ENCODE data around the gene BCAS1. TPM values are rescaled to one million over a fixed set of nuclear protein-coding genes. Genes with fewer than 3 reads are reported as not detected.

Gene BCAS1
- total RNA-seq, 4 donors from 2014 or later, result 0.35 to 1.0 TPM; not detected in 2

- no peak for TF ChIP-seq CTCF (IDR thresholded peaks at IDR 0.05)
- TF ChIP-seq POLR2AphosphoS5 (IDR thresholded peaks at IDR 0.05), result no peak
- TF ChIP-seq EP300 (IDR thresholded peaks at IDR 0.05), result no peak
- TF ChIP-seq POLR2A (IDR thresholded peaks at IDR 0.05), result no peak
- peaks cover 5% of the 10 kb centered on the region for H3K27me3 ChIP-seq
- WGBS, 2 donors (ENCODE audit: low coverage in 1 of 2), result 90 to 92% methylated on average over 3 to 4 of the region's 4 CpGs
- ATAC-seq, result no peak
- H3K9me3 ChIP-seq, result no peaks in the 10 kb centered on the region
- no peaks in the 10 kb centered on the region for H3K4me1 ChIP-seq
- no peaks in the 10 kb centered on the region for H3K36me3 ChIP-seq
- no peak overlapping the region for H3K27ac ChIP-seq
- no peak overlapping the region for H3K4me3 ChIP-seq
Measured at GRCh38 chr20:54019127-54019526, 51.3 kb downstream of the BCAS1 start.

GRCh38 chr20:54017846-54018245 lies 52.5 kb downstream of the BCAS1 start:
- TF ChIP-seq CTCF (IDR thresholded peaks at IDR 0.05) (no peak), POLR2A (IDR thresholded peaks at IDR 0.05) (no peak), EP300 (IDR thresholded peaks at IDR 0.05) (no peak), POLR2AphosphoS5 (IDR thresholded peaks at IDR 0.05) (no peak)
- H3K27me3 ChIP-seq, result peaks cover 5% of the 10 kb centered on the region
- no peaks in the 10 kb centered on the region for H3K36me3 ChIP-seq
- no peaks in the 10 kb centered on the region for H3K4me1 ChIP-seq
- H3K4me3 ChIP-seq, result no peak overlapping the region
- H3K9me3 ChIP-seq, result no peaks in the 10 kb centered on the region
- no peak for ATAC-seq
- WGBS, 2 donors (ENCODE audit: low coverage in 1 of 2), result 40 to 71% methylated on average over 4 of the region's 4 CpGs
- no peak overlapping the region for H3K27ac ChIP-seq

DNA sequence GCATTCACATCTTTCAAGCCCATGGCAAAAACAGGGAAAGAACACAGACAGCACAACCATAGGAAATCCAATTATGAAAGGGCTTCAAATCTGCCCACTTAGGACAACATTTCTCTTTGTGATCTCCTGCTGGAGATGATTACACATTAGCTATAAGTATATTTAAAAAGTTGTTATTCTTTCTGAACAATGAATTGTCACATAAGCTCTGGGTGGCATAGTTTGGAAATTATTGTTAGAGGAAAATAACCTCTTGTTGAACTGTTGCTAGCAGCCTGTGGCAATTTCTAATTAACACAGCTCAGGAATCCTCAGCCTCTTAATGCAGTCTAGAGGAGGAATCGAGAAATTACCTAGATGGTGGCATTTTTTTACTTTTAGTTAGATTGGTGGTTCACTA lies 54.9 kb downstream of the BCAS1 start:
- H3K4me1 ChIP-seq, result no peaks in the 10 kb centered on the region
- no peak overlapping the region for H3K27ac ChIP-seq
- no peaks in the 10 kb centered on the region for H3K9me3 ChIP-seq
- ATAC-seq, result no peak
- WGBS, 2 donors (ENCODE audit: low coverage in 1 of 2), result 83 to 89% methylated on average over 1 of the region's 1 CpG
- H3K4me3 ChIP-seq, result no peak overlapping the region
- H3K36me3 ChIP-seq, result no peaks in the 10 kb centered on the region
- H3K27me3 ChIP-seq, result peaks cover 5% of the 10 kb centered on the region
- TF ChIP-seq EP300 (IDR thresholded peaks at IDR 0.05), result no peak
- no peak for TF ChIP-seq POLR2A (IDR thresholded peaks at IDR 0.05)
- TF ChIP-seq POLR2AphosphoS5 (IDR thresholded peaks at IDR 0.05), result no peak
- TF ChIP-seq CTCF (IDR thresholded peaks at IDR 0.05), result no peak

DNA sequence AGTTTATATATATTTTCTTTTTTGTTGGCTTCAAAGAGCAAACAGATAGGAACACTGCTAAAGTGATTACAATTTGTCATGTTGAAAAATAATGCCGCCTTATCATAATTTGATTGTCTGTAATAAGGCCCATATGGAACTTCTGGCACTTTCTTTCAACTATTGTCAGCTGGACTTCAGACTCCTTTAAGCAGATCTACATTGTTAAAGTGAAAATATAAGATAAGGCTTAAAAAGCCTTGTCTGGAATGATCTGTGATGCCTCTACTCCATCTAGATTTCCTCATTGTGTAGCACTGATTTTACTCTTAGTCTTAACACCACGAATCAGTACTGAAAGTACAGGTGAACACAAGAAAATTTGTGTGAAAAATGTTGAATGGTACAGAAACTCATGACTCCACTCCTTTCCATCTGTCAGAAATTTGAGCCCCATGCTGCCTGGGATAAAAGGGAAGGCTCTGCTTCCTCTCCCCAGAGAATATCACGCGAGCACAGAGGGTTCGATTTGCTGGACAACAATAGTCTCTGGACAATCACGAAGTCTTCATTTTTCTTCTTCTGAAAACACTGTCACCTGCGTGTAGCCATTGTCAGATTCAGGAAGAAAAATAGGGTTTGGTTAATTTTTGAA lies 56.0 kb downstream of the BCAS1 start:
- no peaks in the 10 kb centered on the region for H3K4me1 ChIP-seq
- no peak overlapping the region for H3K4me3 ChIP-seq
- H3K27me3 ChIP-seq, result peaks cover 5% of the 10 kb centered on the region
- TF ChIP-seq POLR2A (IDR thresholded peaks at IDR 0.05), result no peak
- 37 to 38% methylated on average over 7 of the region's 7 CpGs for WGBS, 2 donors (ENCODE audit: low coverage in 1 of 2)
- no peak for ATAC-seq
- H3K36me3 ChIP-seq, result no peaks in the 10 kb centered on the region
- H3K27ac ChIP-seq, result no peak overlapping the region
- H3K9me3 ChIP-seq, result no peaks in the 10 kb centered on the region

- H3K4me3 ChIP-seq, result no peak overlapping the region
- no peak for TF ChIP-seq POLR2AphosphoS5 (IDR thresholded peaks at IDR 0.05)
- TF ChIP-seq EP300 (IDR thresholded peaks at IDR 0.05), result no peak
- no peak for TF ChIP-seq CTCF (IDR thresholded peaks at IDR 0.05)
- peaks cover 5% of the 10 kb centered on the region for H3K27me3 ChIP-seq
- no peaks in the 10 kb centered on the region for H3K9me3 ChIP-seq
- H3K4me1 ChIP-seq, result no peaks in the 10 kb centered on the region
- no peak for ATAC-seq
- H3K36me3 ChIP-seq, result no peaks in the 10 kb centered on the region
- H3K27ac ChIP-seq, result no peak overlapping the region
- WGBS, 2 donors (ENCODE audit: low coverage in 1 of 2), result 35 to 51% methylated on average over 3 to 4 of the region's 4 CpGs
Measured at GRCh38 chr20:54013471-54013870, 56.9 kb downstream of the BCAS1 start.
